ENCODE data around the gene SLX9.
"Not testable (repeated sequence)": the region's sequence is repeated elsewhere in the genome, so short reads cannot be mapped to it uniquely, and the experiment has no call there.

The SLX9 gene

GRCh38 chr21:45022736-45023135, 82.9 kb downstream of the SLX9 start:
- DNase-seq, result no peak

DNA sequence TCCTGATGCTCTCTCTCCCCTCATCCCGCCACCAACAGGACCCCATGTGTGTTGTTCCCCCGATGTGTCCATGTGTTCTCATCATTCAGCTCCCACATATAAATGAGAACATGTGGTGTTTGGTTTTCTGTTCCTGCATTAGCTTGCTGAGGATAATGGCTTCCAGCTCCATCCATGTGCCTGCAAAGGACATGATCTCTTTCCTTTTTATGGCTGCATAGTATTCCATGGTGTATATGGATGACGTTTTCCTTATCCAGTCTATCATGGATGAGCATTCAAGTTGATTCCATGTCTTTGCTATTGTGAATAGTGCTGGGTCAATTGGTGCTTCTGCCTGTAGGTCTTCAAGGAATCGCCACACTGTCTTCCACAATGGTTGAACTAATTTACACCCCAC, 84.7 kb downstream of the SLX9 start:
- not testable (repeated sequence) for DNase-seq

- DNase-seq, result no peak
Measured at GRCh38 chr21:45026066-45026745, 86.4 kb downstream of the SLX9 start.
